ENCODE data around the gene TTI1. TPM values are rescaled to one million over a fixed set of nuclear protein-coding genes. Genes with fewer than 3 reads are reported as not detected.

Gene TTI1
- total and polyA plus RNA-seq, 2 experiments from 2014 or later: 15.1 TPM

GRCh38 chr20:38021087-38021772 lies 12.0 kb downstream of the TTI1 start:
- peaks cover 76% of the 10 kb centered on the region for H3K79me2 ChIP-seq

DNA sequence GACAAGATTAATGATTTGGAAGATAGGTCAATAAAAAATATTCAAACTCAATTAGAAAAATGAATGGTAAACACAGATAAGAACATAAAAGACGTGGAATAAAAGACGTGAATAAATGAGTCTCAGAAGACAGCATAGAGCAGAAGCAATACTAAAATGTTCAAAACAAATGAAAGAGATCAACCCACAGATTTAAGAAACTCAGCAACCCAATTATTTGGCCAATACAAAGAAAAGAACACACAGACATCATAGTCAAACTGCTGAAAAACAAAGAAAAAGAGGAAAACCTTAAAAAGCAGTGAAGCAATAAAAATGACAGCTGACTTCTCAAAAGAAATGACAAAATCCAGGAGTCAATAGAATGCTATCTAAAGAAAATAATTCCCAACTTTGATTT lies 14.9 kb downstream of the TTI1 start:
- Histone ChIP-seq H3K4me1 (ENCODE audit: insufficient read depth) (no peaks in the 10 kb centered on the region), H3K79me2 (peaks cover 55% of the 10 kb centered on the region), H3K36me3 (replicated peaks; ENCODE audit: insufficient read depth, low read depth) (no peaks in the 10 kb centered on the region), H3K9me2 (replicated peaks; ENCODE audit: insufficient read depth) (no peaks in the 10 kb centered on the region), H2AFZ (no peak overlapping the region), H3K9me3 (ENCODE audit: low read depth) (peaks cover 11% of the 10 kb centered on the region), H3K27me3 (no peaks in the 10 kb centered on the region), H3K27ac (no peak overlapping the region), H3K4me2 (no peak overlapping the region), H3K4me3 (no peak overlapping the region), H4K20me1 (ENCODE audit: insufficient read depth, poor library complexity, severe bottlenecking) (no peaks in the 10 kb centered on the region)
- no peak for TF ChIP-seq EZH2phosphoT487 (IDR thresholded peaks at IDR 0.05; ENCODE audit: low read depth, severe bottlenecking, unreplicated experiment)
- no peak for TF ChIP-seq EZH2 (IDR thresholded peaks at IDR 0.05; ENCODE audit: borderline replicate concordance)
- no peak for TF ChIP-seq CTCF (IDR thresholded peaks at IDR 0.05; ENCODE audit: poor library complexity)
- WGBS (ENCODE audit: low lambda C conversion rate, missing lambda C conversion rate): 98% methylated on average over 2 of the region's 2 CpGs
- no peak for DNase-seq (ENCODE audit: low spot score)

More at GRCh38 chr20:38021087-38021772, 12.0 kb downstream of the TTI1 start:
- no peaks in the 10 kb centered on the region for H3K27me3 ChIP-seq
- no peaks in the 10 kb centered on the region for H3K36me3 ChIP-seq (replicated peaks; ENCODE audit: insufficient read depth, low read depth)
- no peaks in the 10 kb centered on the region for H3K9me2 ChIP-seq (replicated peaks; ENCODE audit: insufficient read depth)
- no peaks in the 10 kb centered on the region for H4K20me1 ChIP-seq (ENCODE audit: insufficient read depth, poor library complexity, severe bottlenecking)
- 71% methylated on average over 2 of the region's 2 CpGs for WGBS (ENCODE audit: low lambda C conversion rate, missing lambda C conversion rate)
- H3K27ac ChIP-seq: no peak overlapping the region
- H2AFZ ChIP-seq: no peak overlapping the region
- no peak overlapping the region for H3K4me2 ChIP-seq
- peaks cover 4% of the 10 kb centered on the region for H3K4me1 ChIP-seq (ENCODE audit: insufficient read depth)
- no peak for DNase-seq (ENCODE audit: low spot score)
- TF ChIP-seq EZH2phosphoT487 (IDR thresholded peaks at IDR 0.05; ENCODE audit: low read depth, severe bottlenecking, unreplicated experiment) (no peak), CTCF (IDR thresholded peaks at IDR 0.05; ENCODE audit: poor library complexity) (no peak), EZH2 (IDR thresholded peaks at IDR 0.05; ENCODE audit: borderline replicate concordance) (no peak)
- H3K4me3 ChIP-seq: no peak overlapping the region
- H3K9me3 ChIP-seq (ENCODE audit: low read depth): peaks cover 11% of the 10 kb centered on the region

GRCh38 chr20:38017959-38018358 lies 15.3 kb downstream of the TTI1 start:
- Histone ChIP-seq H2AFZ (no peak overlapping the region), H3K4me2 (no peak overlapping the region), H3K9me3 (ENCODE audit: low read depth) (peaks cover 11% of the 10 kb centered on the region), H3K4me1 (ENCODE audit: insufficient read depth) (no peaks in the 10 kb centered on the region), H3K36me3 (replicated peaks; ENCODE audit: insufficient read depth, low read depth) (no peaks in the 10 kb centered on the region), H3K4me3 (no peak overlapping the region), H3K9me2 (replicated peaks; ENCODE audit: insufficient read depth) (no peaks in the 10 kb centered on the region), H4K20me1 (ENCODE audit: insufficient read depth, poor library complexity, severe bottlenecking) (no peaks in the 10 kb centered on the region), H3K27ac (no peak overlapping the region), H3K79me2 (peaks cover 55% of the 10 kb centered on the region), H3K27me3 (no peaks in the 10 kb centered on the region)
- DNase-seq (ENCODE audit: low spot score): no peak
- 97% methylated on average over 1 of the region's 1 CpG for WGBS (ENCODE audit: low lambda C conversion rate, missing lambda C conversion rate)
- no peak for TF ChIP-seq EZH2phosphoT487 (IDR thresholded peaks at IDR 0.05; ENCODE audit: low read depth, severe bottlenecking, unreplicated experiment)
- no peak for TF ChIP-seq EZH2 (IDR thresholded peaks at IDR 0.05; ENCODE audit: borderline replicate concordance)
- TF ChIP-seq CTCF (IDR thresholded peaks at IDR 0.05; ENCODE audit: poor library complexity): no peak

Data from hepatocyte (in vitro differentiated cells).